Ishikawa (cell line): Measurements from ENCODE around the gene DET1.

Source experiments
- CEBPB ChIP-seq: IDR thresholded peaks from 2 replicates; pipeline ENCODE4 v1.6.1; 2012
- CREB1 ChIP-seq: IDR thresholded peaks from 2 replicates; pipeline ENCODE4 v1.6.1; 2012; ENCODE audit warnings: low read depth
- EGR1 ChIP-seq: IDR thresholded peaks from 2 replicates; pipeline ENCODE4 v1.6.1; 2012
- EP300 ChIP-seq: IDR thresholded peaks from 2 replicates; pipeline ENCODE4 v1.6.1; 2012; ENCODE audit warnings: borderline replicate concordance
- FOXM1 ChIP-seq: IDR thresholded peaks from 2 replicates; pipeline ENCODE4 v1.6.1; 2012; ENCODE audit warnings: low read depth, borderline replicate concordance
- MAX ChIP-seq: IDR thresholded peaks from 2 replicates; pipeline ENCODE4 v1.6.1; 2012
- NFIC ChIP-seq: IDR thresholded peaks from 2 replicates; pipeline ENCODE4 v1.6.1; 2012
- RAD21 ChIP-seq: IDR thresholded peaks from 2 replicates; pipeline ENCODE4 v1.6.1; 2012; ENCODE audit warnings: low read depth
- REST ChIP-seq: IDR thresholded peaks from 2 replicates; pipeline ENCODE4 v1.6.1; 2012; ENCODE audit warnings: low read depth, mild to moderate bottlenecking
- TAF1 ChIP-seq: IDR thresholded peaks from 2 replicates; pipeline ENCODE4 v1.6.1; 2012; ENCODE audit warnings: low read depth, mild to moderate bottlenecking
- TCF12 ChIP-seq: IDR thresholded peaks from 2 replicates; pipeline ENCODE4 v1.6.1; 2012; ENCODE audit warnings: low read depth
- TEAD4 ChIP-seq: IDR thresholded peaks from 2 replicates; pipeline ENCODE4 v1.6.1; 2012
- USF1 ChIP-seq: IDR thresholded peaks from 2 replicates; pipeline ENCODE4 v1.6.1; 2012
- YY1 ChIP-seq: IDR thresholded peaks from 2 replicates; pipeline ENCODE4 v1.6.1; 2012; ENCODE audit warnings: low read depth
- ZBTB7A ChIP-seq: IDR thresholded peaks from 2 replicates; pipeline ENCODE4 v1.6.1; 2012; ENCODE audit warnings: low read depth

Gene DET1

GRCh38 chr15:88491158-88491557 lies 55.3 kb downstream of the DET1 start:
- TF ChIP-seq ZBTB7A (no peak), EP300 (no peak), TEAD4 (no peak), FOXM1 (no peak), CEBPB (no peak), TAF1 (no peak), CREB1 (no peak), REST (no peak), USF1 (no peak), EGR1 (no peak), TCF12 (no peak), RAD21 (no peak), MAX (no peak), NFIC (no peak)

GRCh38 chr15:88490036-88490435 lies 56.4 kb downstream of the DET1 start:
- TF ChIP-seq MAX (no peak), FOXM1 (no peak), USF1 (no peak), TCF12 (no peak), CEBPB (no peak), EP300 (no peak), RAD21 (no peak), EGR1 (no peak), TAF1 (no peak), ZBTB7A (no peak), YY1 (no peak), TEAD4 (no peak)

GRCh38 chr15:88489321-88489720 lies 57.2 kb downstream of the DET1 start:
- TF ChIP-seq REST: peak; percentile 70
- TF ChIP-seq TAF1: no peak

- no peak for TF ChIP-seq REST
- no peak for TF ChIP-seq TAF1
- TF ChIP-seq EP300: no peak
- no peak for TF ChIP-seq CREB1
- no peak for TF ChIP-seq MAX
- TF ChIP-seq YY1: no peak
Measured at GRCh38 chr15:88487796-88488523, 58.5 kb downstream of the DET1 start.
